ENCODE measurements around the gene NTNG1. TPM values are rescaled to one million over a fixed set of nuclear protein-coding genes. Genes with fewer than 3 reads are reported as not detected.

Gene NTNG1
- total RNA-seq, 1 experiment from 2014 or later = 1.5 TPM

DNA sequence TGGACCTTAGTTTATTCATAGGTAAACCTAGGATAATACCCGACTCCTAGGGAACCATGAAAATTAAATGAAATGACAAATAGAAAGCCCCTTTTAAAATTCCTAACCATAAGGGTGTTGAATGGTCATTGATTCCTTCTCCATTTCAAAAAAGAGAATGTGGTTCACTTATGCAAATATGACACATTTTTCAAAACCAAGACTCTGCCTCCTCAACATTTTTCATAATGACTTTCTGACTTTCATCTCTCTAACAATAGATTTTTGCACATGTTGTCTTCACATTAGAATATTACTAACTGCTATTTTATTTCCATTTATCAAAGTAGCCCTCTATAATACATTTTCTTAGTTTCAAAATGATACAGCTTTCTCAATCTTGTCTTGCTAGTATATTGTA, 169.1 kb downstream of the NTNG1 start:
- no peak overlapping the region for H3K4ac ChIP-seq (ENCODE audit: low read depth, low read length)
- H2AK5ac ChIP-seq (ENCODE audit: insufficient read length, low read length) = no peak overlapping the region
- Mint-ChIP-seq H3K4me3 (no peak overlapping the region), H3K27ac (no peak overlapping the region), H3K36me3 (ENCODE audit: insufficient read depth in 1 of 3, low read depth in 3 of 3) (no peaks in the 10 kb centered on the region), H3K4me1 (no peaks in the 10 kb centered on the region), H3K9me3 (no peaks in the 10 kb centered on the region), H3K27me3 (ENCODE audit: low read depth) (no peaks in the 10 kb centered on the region)
- H3K18ac ChIP-seq (ENCODE audit: insufficient read length, low read depth, low read length) = no peak overlapping the region
- H3K27ac ChIP-seq (ENCODE audit: insufficient read length, low read depth, low read length) = no peak overlapping the region
- no peak overlapping the region for H2BK20ac ChIP-seq (ENCODE audit: low read depth, low read length, poor library complexity, severe bottlenecking)
- TF ChIP-seq, protein P1, sequence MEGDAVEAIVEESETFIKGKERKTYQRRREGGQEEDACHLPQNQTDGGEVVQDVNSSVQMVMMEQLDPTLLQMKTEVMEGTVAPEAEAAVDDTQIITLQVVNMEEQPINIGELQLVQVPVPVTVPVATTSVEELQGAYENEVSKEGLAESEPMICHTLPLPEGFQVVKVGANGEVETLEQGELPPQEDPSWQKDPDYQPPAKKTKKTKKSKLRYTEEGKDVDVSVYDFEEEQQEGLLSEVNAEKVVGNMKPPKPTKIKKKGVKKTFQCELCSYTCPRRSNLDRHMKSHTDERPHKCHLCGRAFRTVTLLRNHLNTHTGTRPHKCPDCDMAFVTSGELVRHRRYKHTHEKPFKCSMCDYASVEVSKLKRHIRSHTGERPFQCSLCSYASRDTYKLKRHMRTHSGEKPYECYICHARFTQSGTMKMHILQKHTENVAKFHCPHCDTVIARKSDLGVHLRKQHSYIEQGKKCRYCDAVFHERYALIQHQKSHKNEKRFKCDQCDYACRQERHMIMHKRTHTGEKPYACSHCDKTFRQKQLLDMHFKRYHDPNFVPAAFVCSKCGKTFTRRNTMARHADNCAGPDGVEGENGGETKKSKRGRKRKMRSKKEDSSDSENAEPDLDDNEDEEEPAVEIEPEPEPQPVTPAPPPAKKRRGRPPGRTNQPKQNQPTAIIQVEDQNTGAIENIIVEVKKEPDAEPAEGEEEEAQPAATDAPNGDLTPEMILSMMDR (conservative IDR thresholded peaks at IDR 0.05) = no peak
- H4K20me1 ChIP-seq (ENCODE audit: control insufficient read depth, insufficient read depth, insufficient read length) = no peaks in the 10 kb centered on the region
- no peak overlapping the region for H3K56ac ChIP-seq (ENCODE audit: insufficient read length, low read depth, low read length)
- no peak for DNase-seq
- H3K27me3 ChIP-seq (ENCODE audit: insufficient read depth, low read length) = no peaks in the 10 kb centered on the region
- H3K9ac ChIP-seq (ENCODE audit: extremely low read depth, insufficient read length, low read length) = no peak overlapping the region
- no peaks in the 10 kb centered on the region for H3K9me3 ChIP-seq (ENCODE audit: control insufficient read depth, low read depth, low read length)
- H2BK120ac ChIP-seq (ENCODE audit: low read depth, low read length, poor library complexity, severe bottlenecking) = no peak overlapping the region
- H2AFZ ChIP-seq (ENCODE audit: low read length) = no peak overlapping the region
- H3K4me2 ChIP-seq (ENCODE audit: insufficient read depth, insufficient read length, low read length) = no peak overlapping the region
- H2BK5ac ChIP-seq (ENCODE audit: insufficient read length, low read length) = no peak overlapping the region
- H3K23ac ChIP-seq (ENCODE audit: insufficient read length, low read depth, low read length) = no peak overlapping the region
- H3K79me1 ChIP-seq (ENCODE audit: insufficient read depth, low read depth, low read length, poor library complexity, severe bottlenecking) = no peaks in the 10 kb centered on the region
- no CpG with 5 or more reads among the region's 1 CpG for WGBS (ENCODE audit: extremely low coverage, insufficient read length, low lambda C conversion rate)
- H4K91ac ChIP-seq (ENCODE audit: insufficient read length, low read depth, low read length) = no peak overlapping the region
- no peak overlapping the region for H4K8ac ChIP-seq (replicated peaks; ENCODE audit: insufficient read length, low read depth, low read length)
- no peaks in the 10 kb centered on the region for H3K23me2 ChIP-seq (ENCODE audit: insufficient read length, low read depth, low read length, poor library complexity, severe bottlenecking)
- H4K5ac ChIP-seq (ENCODE audit: insufficient read length, low read depth, low read length) = no peak overlapping the region
- no peak overlapping the region for H3K14ac ChIP-seq (ENCODE audit: insufficient read depth, low read length)
- H3K79me2 ChIP-seq (ENCODE audit: insufficient read depth, low read length) = no peaks in the 10 kb centered on the region
- H3K4me1 ChIP-seq (ENCODE audit: insufficient read depth, low read length) = no peaks in the 10 kb centered on the region
- H2BK15ac ChIP-seq (ENCODE audit: low read depth, low read length) = no peak overlapping the region
- no peak overlapping the region for H2BK12ac ChIP-seq (ENCODE audit: insufficient read length, low read depth, low read length)
- H3T11ph ChIP-seq (ENCODE audit: low read length) = no peak overlapping the region
